GM10847 (cell line): ENCODE results near the gene POMC.

Experiments
- POLR2A ChIP-seq: IDR thresholded peaks from 2 replicates; pipeline ENCODE4 v1.6.1; 2011; ENCODE audit not compliant: insufficient read length; ENCODE audit errors: extremely low read depth

The POMC gene

GRCh38 chr2:25187729-25188350 lies 19.5 kb upstream of the POMC start:
- TF ChIP-seq POLR2A: no peak

- TF ChIP-seq POLR2A: no peak
Measured at GRCh38 chr2:25184254-25184653, 15.9 kb upstream of the POMC start.

DNA sequence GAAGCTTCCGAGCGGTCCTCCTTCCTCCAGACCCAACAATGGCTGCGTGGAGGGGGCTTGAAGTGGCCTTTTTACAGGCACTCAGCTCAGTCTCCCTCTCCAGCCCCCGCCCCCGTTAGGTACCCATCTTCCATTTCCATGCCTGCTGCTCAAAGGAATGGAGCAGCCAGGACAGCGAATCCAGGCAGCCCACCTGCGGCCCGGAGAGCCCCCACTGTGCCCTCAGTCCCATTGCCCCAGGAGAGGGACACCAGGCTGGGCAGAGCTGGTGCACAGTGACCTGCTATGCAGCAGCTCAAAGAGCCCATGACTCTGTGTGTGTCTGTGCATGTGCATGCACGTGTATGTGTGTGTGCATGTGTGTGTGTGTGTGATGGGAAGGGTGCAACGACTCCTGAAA lies 10.6 kb upstream of the POMC start:
- TF ChIP-seq POLR2A: no peak

- TF ChIP-seq POLR2A: no peak
Measured at GRCh38 chr2:25177211-25177611, 8.8 kb upstream of the POMC start.

- TF ChIP-seq POLR2A: no peak
Measured at GRCh38 chr2:25176541-25177181, 8.3 kb upstream of the POMC start.

GRCh38 chr2:25176138-25176537 lies 7.8 kb upstream of the POMC start:
- TF ChIP-seq POLR2A: no peak

DNA sequence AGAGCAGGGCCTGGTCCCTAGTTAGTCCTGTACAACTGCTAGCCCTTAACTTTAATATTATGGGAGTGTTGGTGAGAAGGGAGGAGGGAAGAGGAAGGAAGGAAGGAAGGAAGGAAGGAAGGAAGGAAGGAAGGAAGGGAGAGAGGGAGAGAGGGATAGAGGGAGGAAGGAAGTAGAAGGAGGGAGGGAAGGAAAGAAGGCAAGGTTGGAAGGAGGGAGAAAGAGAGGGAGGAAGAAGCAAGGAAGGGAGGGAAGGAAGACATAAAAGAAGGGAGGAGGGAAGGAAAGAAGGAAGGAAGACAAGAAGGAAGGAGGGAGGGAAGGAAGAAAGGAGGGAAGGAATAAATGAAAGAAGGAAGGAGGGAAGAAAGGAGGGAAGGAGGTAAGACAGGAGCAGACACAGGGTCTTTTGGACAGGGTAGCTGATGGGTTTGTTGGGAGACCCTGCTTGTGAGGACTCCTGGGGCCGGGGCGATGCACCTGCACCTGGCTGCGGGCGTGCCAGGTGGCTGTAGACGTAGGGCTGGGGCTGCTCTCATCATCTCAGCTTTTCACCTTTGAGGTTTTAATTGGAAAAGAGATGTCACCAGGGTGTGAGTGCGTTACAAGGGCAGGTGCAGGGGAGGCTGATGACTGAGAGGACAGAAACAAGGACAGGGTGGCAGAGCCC lies 5.9 kb upstream of the POMC start:
- no peak for TF ChIP-seq POLR2A

DNA sequence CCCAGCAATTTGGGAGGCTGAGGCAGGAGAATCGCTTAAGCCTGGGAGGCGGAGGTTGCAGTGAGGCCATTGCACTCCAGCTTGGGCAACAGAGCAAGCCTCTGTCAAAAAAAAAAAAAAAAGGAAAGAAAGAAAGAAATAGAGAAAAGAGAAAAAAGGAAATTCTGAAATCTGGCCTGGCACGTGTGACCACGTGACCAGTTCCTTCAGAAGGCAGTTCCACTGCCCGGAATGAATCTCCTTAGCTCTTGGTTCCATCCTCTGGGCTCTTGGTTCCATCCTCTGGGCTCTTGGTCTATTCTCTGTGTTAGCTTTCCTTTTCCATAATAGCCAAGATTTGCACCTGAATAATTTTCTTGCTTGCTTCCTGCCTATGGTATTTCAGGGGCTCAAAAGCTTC lies 5.3 kb upstream of the POMC start:
- TF ChIP-seq POLR2A: no peak

- TF ChIP-seq POLR2A: no peak
Measured at GRCh38 chr2:25170888-25171287, 2.5 kb upstream of the POMC start.

- no peak for TF ChIP-seq POLR2A
Measured at GRCh38 chr2:25169073-25169470, 692 bp upstream of the POMC start.

DNA sequence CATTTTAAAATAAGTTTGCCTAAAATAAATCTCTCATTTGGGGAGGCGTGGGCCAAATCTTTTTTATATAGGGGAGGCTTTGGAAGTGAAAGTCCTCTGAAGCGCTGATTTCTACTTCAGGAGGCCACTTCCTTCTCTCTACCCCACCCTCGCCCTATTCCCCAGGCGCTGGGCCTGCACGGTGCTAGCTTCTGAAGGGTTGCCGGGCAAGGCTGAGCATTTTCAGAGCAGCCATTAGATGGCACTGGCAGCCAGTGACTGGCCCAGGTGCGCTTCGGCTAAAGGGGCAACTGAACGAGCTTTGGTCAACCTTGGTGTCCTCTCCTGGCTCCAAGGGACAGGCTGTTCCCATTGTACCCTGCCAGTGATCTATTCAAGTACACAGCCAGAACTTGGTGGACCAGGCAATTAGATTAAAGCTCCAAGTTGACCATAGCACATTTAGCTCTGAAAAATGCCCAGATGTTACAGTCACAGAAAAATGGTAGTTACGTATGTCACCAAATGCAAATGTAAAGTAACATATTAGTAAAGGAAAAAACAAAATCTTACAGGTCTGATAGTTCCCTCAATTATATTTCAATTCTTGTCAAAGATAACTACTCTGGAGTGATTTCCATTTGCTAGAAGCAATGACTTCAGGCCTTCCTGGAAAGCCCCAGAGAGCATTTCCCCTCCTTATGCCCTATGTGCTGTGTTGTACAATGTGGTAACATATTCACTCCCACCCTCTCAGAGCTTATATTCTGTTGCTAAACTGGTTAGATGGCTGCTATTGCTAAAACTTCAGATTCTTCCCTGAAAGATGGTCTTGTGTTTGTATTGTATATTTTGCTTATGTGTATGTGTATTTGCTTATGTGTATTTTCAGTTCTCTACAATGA lies 2.1 kb downstream of the POMC start:
- no peak for TF ChIP-seq POLR2A

DNA sequence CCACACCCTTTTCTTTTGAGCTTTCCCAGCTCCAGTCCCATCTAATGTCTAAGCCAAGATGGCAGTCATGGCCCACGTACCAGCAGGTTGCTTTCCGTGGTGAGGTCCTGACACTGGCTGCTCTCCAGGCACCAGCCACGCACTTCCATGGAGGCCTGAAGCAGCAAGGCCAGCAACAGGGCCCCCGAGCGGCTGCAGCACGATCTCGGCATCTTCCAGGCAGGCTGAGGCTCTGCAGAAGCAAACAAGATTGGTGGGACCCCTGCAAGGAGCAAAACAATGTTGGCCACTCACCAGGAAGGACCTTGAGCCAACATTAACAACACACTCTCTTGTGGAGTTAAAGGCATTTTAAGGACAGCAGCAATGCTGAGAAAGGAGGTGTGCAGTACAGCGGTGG lies 3.8 kb downstream of the POMC start:
- TF ChIP-seq POLR2A: no peak

- TF ChIP-seq POLR2A: peak; percentile 41
Measured at GRCh38 chr2:25161055-25161781, 7.2 kb downstream of the POMC start.

GRCh38 chr2:25160376-25160775 lies 8.0 kb downstream of the POMC start:
- TF ChIP-seq POLR2A: no peak

GRCh38 chr2:25159949-25160348 lies 8.4 kb downstream of the POMC start:
- TF ChIP-seq POLR2A: no peak
